Activated T-helper 9 cell treated with anti-CD3 and anti-CD28 coated beads, Interleukin-2, amount 50 U/mL, for 16 hours (primary cell): ENCODE measurements around the gene ZDHHC20.

Experiments used
- DNase-seq: peaks from one replicate; pipeline ENCODE4 v3.0.0-alpha.2; 2020; ENCODE audit warnings: low read depth

ZDHHC20 gene

GRCh38 chr13:21326155-21327031 is 132.7 kb downstream of the ZDHHC20 start:
- DNase-seq, result no peak

- DNase-seq, result no peak
Observed at GRCh38 chr13:21324803-21325202, 134.3 kb downstream of the ZDHHC20 start.

GRCh38 chr13:21322988-21323387 is 136.1 kb downstream of the ZDHHC20 start:
- DNase-seq, result no peak
